Measurements from ENCODE around the gene SLC20A1.

The SLC20A1 gene

GRCh38 chr2:112709703-112710102 is 64.0 kb downstream of the SLC20A1 start:
- no peak for DNase-seq (ENCODE audit: low read depth)

DNA sequence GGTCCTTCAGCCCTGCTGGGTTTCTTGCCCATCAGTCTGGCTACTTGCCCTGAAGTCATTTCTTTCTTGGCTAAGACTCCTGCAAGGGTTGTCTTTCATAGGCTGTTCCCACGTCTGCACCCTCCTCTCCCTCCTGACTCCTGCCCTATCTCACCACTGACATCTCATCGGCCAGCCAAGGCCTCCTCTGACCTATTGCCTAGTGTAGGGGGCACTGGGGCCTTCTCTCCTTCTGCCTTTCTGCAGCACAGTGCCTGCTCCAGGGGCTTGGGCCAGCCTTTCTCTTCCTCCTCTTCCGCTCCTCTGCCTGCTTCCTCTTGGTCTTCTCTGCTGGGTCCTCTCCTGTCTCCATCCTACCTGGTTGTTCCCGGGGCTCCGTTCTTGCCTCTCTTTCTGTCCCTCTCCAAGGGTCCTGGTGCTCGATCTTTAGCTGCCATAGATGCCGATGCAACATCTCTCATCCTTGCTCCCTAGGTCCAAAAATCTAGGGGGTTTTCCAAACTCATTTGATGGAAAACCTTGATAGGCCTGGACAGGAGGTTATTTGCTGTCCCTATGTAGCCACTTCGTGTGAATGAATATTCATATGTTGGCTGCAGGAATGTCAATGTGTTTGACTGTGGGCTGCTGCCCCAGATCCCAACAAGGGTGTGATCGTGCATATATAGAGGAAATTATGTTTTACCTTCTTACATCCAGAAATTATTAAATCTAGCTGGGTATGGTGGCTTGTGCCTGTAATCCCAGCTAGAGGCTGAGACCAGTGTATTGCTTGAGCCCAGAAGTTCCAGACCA is 65.4 kb downstream of the SLC20A1 start:
- DNase-seq (ENCODE audit: low read depth) = no peak

GRCh38 chr2:112712465-112712864 is 66.7 kb downstream of the SLC20A1 start:
- DNase-seq (ENCODE audit: low read depth) = no peak

- DNase-seq (ENCODE audit: low read depth) = no peak
These were observed 67.3 kb downstream of the SLC20A1 start for GRCh38 chr2:112712903-112713584.
